Lower leg skin (tissue), 4 donors: ENCODE results near the gene KRTAP5-6. TPM values are rescaled to one million over a fixed set of nuclear protein-coding genes. Genes with fewer than 3 reads are reported as not detected.
"Not testable (repeated sequence)": the region's sequence is repeated elsewhere in the genome, so short reads cannot be mapped to it uniquely, and the experiment has no call there.

ENCODE experiments used
- DNase-seq, 2 donors: peaks; one replicate each; pipeline ENCODE4 v3.0.0-alpha.2; 2019; ENCODE audit warnings: low spot score in 2 of 2
- H3K4me3 ChIP-seq: fragments of 200-600 bp; sonication (generic); 2 replicates; pipeline ENCODE4 v1.5.1; 2017; ENCODE audit warnings: mild to moderate bottlenecking, low read depth; ENCODE audit not compliant: poor library complexity, severe bottlenecking
- CTCF ChIP-seq, 3 donors: fragments of 450-650 bp; IDR thresholded peaks; one replicate each; pipeline ENCODE4 v1.5.1; 2016; ENCODE audit warnings: antibody characterized with exemption in 3 of 3, mild to moderate bottlenecking in 3 of 3, moderate library complexity in 2 of 3
- POLR2A ChIP-seq, 2 donors: fragments of 450-650 bp; IDR thresholded peaks; one replicate each; pipeline ENCODE4 v1.6.1; 2016 to 2017; ENCODE audit warnings: antibody characterized with exemption in 2 of 2, mild to moderate bottlenecking in 1 of 2, moderate library complexity in 1 of 2
- WGBS, 2 donors: methylation state at CpG; one replicate each; pipeline ENCODE4 v1.1.5; 2018; 5-methylcytosine and 5-hydroxymethylcytosine counted together
- intact Hi-C: fragments of 100-400 bp; cut with DNase I; formaldehyde crosslinking; loops from one replicate; pipeline ENCODE4 v1.15.0; 2023; ENCODE audit warnings: low total_unique reads
- total RNA-seq, 4 donors: library from RNA; depleted of rRNA; stranded (reverse); fragments of >200 nt; gene quantifications; one replicate each; pipeline ENCODE4 v1.1.0, GENCODE V29; 2016

KRTAP5-6 gene
- total RNA-seq, 4 donors from 2014 or later: 6.7 TPM; not detected in 3

GRCh38 chr11:1667906-1668305 is 29.1 kb upstream of the KRTAP5-6 start:
- intact Hi-C loops: loop anchor here (2.0 kb wide), 1 partner anchor 17 kb away; no protein-coding TSS in a partner anchor
- 48 to 51% methylated on average over 11 to 16 of the region's 16 CpGs for WGBS, 2 donors
- H3K4me3 ChIP-seq: no peak overlapping the region
- DNase-seq: peak in 1 of 2 donors; percentile 77
- TF ChIP-seq CTCF (IDR thresholded peaks at IDR 0.05) (no peak), POLR2A (IDR thresholded peaks at IDR 0.05) (no peak)

GRCh38 chr11:1668911-1669473 is 28.0 kb upstream of the KRTAP5-6 start:
- H3K4me3 ChIP-seq: no peak overlapping the region
- WGBS, 2 donors: 53 to 66% methylated on average over 13 of the region's 13 CpGs
- intact Hi-C loops: no loop called here
- peak in 1 of 2 donors; percentile 73 for DNase-seq
- TF ChIP-seq CTCF (IDR thresholded peaks at IDR 0.05) (no peak), POLR2A (IDR thresholded peaks at IDR 0.05) (no peak)

DNA sequence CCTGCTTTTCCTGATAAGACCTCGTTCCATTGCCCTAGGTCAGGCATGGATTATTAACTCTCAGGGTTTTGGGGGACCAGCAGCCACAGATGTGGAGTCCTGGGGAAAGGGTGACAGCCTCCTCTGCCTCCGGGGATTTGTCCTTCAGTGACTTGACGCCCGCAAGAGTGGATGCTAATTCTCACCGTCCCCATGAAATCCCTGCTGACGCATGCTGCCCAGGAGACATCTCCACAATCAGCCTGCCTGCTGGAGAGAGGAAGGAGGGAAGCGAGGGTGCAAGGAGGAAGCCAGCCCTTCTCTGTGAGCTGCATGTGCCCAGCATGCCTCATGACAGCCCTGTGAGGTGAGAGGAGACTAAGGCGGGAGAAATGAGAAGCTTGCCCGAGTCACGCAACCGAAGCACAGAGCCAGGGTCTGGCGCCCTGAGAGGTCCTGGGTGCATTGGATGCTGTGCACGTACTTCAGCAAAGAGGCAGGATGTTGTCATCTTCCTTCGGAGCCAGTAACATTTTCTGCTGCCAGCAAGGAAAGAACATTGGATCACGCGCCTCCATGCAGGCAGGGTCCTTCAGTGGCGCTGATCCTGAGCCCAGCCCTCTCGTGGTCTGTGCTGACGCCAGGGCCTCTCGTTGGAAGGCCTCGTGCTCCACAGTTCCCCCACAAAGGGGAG is 27.3 kb upstream of the KRTAP5-6 start:
- intact Hi-C loops: no loop called here
- TF ChIP-seq POLR2A (IDR thresholded peaks at IDR 0.05) (no peak), CTCF (IDR thresholded peaks at IDR 0.05) (no peak)
- 50 to 54% methylated on average over 21 of the region's 21 CpGs for WGBS, 2 donors
- no peak overlapping the region for H3K4me3 ChIP-seq
- peak in 1 of 2 donors; percentile 78 for DNase-seq

DNA sequence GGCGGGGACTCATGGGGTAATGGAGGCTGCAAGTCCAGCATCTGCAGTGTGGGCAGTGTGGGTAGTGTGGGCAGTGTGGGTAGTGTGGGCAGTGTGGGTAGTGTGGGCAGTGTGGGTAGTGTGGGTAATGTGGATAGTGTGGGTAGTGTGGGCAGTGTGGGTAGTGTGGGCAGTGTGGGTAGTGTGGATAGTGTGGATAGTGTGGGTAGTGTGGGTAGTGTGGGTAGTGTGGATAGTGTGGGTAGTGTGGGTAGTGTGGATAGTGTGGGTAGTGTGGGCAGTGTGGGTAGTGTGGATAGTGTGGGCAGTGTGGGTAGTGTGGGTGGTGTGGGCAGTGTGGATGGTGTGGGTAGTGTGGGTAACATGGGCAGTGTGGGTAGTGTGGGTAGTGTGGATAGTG is 26.5 kb upstream of the KRTAP5-6 start:
- H3K4me3 ChIP-seq, intact Hi-C loops, DNase-seq: not testable (repeated sequence)
- WGBS, 2 donors: 83 to 92% methylated on average over 1 of the region's 1 CpG

DNA sequence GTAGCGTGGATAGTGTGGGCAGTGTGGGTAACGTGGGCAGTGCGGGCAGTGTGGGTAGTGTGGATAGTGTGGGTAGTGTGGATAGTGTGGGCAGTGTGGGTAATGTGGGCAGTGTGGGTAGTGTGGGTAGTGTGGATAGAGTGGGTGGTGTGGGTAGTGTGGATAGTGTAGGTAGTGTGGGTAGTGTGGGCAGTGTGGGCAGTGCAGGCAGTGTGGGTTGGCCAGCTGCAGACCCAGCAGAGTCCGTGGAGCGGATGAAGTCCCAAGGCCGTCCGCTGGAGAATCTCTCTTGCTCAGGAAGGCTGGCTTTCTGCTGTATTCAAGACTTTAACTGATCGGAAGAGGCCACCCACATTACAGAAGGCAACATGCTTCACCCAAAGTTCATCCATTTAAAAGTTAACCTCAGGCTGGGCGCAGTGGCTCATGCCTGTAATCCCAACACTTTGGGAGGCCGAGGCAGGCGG is 26.1 kb upstream of the KRTAP5-6 start:
- 85% methylated on average over 11 of the region's 11 CpGs for WGBS, 2 donors
- DNase-seq: peak in 1 of 2 donors; percentile 57
- no peak overlapping the region for H3K4me3 ChIP-seq
- intact Hi-C loops: no loop called here
- TF ChIP-seq CTCF (IDR thresholded peaks at IDR 0.05) (no peak), POLR2A (IDR thresholded peaks at IDR 0.05) (no peak)

DNA sequence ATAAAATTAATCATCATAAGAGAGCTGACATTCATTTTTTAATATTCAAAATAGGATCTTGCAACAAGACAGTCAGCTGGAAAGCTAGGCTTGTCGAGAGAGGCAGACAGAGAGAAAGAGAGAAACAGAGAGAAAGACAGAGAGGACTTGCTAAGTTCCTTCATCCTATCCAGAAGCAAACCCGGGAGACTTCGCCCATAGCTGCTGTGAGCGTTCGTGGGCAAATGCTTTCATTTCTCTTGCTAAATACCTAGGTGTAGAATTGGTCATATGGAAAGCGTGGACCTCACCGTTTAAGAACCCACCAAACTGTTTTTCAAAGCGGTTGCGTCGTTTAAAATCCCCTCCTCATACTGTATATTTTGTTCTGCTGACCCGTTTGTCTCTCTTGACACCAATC is 25.3 kb upstream of the KRTAP5-6 start:
- intact Hi-C loops: no loop called here
- TF ChIP-seq CTCF (IDR thresholded peaks at IDR 0.05): no peak
- no peak for TF ChIP-seq POLR2A (IDR thresholded peaks at IDR 0.05)
- 74 to 75% methylated on average over 11 of the region's 11 CpGs for WGBS, 2 donors

More for the DNA sequence above, 25.3 kb upstream of the KRTAP5-6 start:
- peak in 1 of 2 donors; percentile 56 for DNase-seq
- no peak overlapping the region for H3K4me3 ChIP-seq
